GM19193 (cell line): ENCODE measurements around the gene C3orf33.

Experiments used
- POLR2A ChIP-seq: IDR thresholded peaks from 4 replicates; pipeline ENCODE4 v1.6.1; 2011; ENCODE audit not compliant: insufficient read depth, insufficient read length; ENCODE audit errors: extremely low read depth

Gene C3orf33

GRCh38 chr3:155792532-155792931 lies 13.5 kb downstream of the C3orf33 start:
- no peak for TF ChIP-seq POLR2A

GRCh38 chr3:155791190-155791589 lies 14.9 kb downstream of the C3orf33 start:
- TF ChIP-seq POLR2A: no peak

GRCh38 chr3:155790272-155790925 lies 15.7 kb downstream of the C3orf33 start:
- TF ChIP-seq POLR2A: no peak

DNA sequence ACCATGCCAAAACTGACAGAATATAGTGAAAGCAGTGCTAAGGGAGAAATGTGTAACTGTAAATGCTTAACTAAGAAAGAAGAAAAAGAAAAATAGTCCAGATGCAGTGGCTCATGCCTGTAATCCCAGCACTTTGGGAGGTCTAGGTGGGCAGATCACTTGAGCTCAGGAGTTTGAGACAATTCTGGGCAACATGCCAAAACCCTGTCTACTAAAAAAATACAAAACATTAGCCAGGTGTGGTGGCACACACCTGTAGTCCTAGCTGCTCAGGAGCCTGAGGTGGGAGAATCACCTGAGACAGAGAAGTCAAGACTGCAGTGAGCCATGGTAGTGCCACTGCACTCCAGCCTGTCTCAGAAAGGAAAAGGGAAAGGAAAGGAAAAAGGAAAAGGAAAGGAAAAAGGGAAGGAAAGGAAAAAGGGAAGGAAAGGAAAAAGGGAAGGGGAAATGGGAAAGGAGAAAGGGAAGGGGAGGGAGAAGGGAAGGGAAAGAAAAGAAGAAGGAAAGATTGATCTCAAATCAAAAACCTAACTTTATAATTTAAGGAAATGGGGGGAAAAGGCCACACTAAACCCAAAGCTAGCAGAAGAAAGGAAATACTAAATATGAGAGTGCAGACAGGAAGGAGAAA lies 20.3 kb downstream of the C3orf33 start:
- no peak for TF ChIP-seq POLR2A

GRCh38 chr3:155782390-155782953 lies 23.6 kb downstream of the C3orf33 start:
- TF ChIP-seq POLR2A: no peak

- TF ChIP-seq POLR2A: no peak
Observed at GRCh38 chr3:155780291-155780690, 25.8 kb downstream of the C3orf33 start.

DNA sequence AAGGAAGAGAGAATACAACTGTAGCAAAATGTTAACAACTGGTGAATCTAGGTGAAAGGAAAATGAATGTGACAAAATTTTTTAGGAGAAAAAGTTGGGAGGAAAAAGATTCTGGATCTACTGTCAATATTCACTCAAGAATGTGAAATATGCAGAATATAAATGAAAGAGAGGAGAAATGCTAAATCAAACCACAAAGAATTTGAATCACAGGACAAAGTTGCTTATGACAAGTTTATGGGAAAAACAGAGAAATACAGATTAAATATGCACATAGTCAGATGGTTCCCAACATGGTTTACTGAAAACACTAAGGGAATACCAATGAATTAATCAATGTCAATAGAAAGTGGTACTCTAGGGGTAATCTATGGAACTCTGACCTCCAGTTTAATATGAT lies 27.6 kb downstream of the C3orf33 start:
- TF ChIP-seq POLR2A: no peak

DNA sequence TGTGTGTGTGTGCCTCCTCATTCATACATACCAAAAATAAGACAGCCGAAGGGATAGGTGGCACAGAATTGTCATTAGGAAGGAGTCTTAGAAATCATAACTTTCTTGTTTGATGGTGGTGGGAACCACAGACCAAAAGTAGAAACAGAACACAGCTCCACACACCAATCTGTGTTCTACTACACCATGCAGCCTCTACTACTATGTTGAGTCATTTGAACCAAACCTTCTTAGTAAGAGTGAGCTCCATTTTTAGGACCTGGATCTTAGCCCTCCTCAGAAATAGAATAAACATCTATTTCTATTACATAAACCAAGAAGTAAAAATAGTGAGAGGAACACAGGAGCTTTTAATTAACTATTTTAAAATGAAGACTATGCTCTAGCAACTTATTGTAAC lies 33.3 kb downstream of the C3orf33 start:
- TF ChIP-seq POLR2A: no peak

GRCh38 chr3:155771126-155771525 lies 35.0 kb downstream of the C3orf33 start:
- no peak for TF ChIP-seq POLR2A

DNA sequence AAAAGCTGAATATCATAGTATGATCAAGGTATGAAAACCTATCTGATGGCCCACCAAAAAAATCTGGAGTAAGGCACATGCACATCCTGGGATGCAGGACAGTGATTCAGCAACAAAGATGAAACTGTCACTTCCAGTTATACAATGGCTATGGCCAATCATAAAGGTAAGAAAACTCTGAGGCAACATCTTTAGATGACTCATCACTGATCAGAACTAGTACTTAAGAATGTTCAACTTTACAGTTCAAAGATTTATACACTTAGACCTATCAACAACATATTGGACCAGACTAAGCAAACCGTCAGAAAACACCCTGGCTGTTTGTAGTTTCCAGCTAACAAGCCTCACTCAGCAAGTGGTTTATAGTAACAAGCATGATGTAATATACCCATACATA lies 39.9 kb downstream of the C3orf33 start:
- no peak for TF ChIP-seq POLR2A

GRCh38 chr3:155763870-155764463 lies 42.1 kb downstream of the C3orf33 start:
- no peak for TF ChIP-seq POLR2A

DNA sequence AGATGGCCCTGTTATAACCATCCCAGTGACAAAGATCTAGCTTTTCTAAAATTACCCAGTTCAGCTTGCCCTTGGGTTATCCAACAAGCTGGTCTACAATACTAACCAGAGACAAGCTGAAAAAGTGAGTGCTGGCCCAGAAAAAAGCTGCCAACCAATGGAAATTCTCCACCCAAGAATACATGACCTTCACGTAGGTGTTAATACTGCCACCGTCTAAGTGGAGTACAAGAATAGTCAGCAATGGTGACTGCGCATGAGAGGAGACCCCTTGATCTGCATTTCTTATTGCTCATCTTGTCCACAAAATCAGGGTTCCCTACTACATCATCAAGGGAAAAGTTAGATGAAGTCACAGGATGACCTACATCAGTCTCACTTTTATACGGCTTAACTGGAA lies 45.4 kb downstream of the C3orf33 start:
- no peak for TF ChIP-seq POLR2A

DNA sequence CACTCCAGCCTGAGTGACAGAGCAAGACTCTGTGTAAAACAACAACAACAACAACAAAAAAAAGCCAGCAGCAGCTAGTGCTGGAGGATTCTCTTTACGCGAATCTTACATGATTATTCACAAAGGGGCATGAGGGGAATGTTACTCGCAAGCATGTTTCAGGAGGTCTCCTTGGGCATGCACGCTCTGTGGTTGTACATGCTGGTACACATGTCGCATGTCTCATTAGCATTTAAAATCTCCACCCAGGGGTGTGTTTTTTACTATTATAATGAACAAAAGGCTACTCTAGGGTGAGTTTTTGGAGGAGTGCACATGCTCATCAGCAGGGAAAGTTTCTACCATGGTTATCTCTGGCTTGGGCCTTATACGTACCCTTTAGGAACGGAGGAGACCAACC lies 48.5 kb downstream of the C3orf33 start:
- no peak for TF ChIP-seq POLR2A

DNA sequence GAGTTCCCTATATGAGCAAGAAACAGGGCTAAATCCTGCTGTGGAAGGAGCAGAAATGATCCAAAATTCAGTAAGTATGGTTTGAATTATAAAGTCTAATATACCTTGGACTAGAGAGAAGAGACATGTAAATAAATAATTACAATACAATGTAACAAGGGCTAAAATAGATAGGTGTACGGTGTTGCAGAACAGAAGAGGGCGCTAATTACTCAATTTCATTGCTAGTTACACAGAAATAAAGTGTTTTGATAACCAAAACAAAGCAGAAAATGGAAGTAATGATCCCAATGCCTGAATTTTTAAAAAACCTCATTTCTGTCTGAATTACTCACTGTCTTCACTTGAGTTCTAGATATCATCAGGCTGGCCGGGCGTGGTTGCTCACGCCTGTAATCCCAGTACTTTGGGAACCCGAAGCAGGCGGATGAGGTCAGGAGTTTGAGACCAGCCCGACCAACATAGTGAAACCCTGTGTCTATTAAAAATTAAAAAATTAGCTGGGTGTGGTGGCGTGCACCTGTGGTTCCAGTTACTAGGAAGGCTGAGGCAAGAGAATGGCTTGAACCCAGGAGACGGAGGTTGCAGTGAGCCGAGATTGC lies 52.9 kb downstream of the C3orf33 start:
- no peak for TF ChIP-seq POLR2A

DNA sequence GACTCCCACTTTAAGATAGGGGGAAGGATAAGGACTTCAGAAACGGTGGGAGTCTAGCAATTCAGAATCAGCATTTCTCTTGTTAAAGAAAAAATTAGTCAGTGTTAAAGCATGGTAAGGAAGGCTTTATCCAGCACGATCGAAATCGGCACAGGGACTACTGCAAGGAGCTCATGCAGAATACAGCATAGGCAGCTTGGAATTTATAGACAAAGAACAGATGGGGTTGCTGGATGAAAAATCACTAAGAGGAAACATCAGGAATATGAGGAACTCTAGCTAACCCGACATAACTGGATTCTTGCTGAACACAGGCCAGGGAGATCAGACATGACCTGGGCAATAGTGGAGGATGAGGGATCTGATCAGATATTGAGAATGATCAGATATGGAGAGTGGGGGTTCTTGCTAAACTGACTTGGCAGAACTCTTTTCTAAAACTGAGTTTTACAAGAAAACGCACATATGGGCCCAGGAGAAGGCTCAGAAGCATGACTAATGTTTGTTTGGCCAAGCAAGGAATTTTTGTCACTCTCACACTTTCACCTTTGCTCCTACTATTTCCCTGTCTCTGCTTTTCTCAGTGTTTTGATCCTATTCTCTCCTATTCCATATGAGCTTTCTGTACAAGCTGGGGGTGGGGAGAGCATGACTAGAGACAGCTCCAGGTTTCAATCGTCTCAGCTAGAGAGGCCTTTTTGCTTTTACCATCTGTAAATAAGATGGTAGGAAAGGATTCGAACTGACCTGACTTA lies 57.3 kb downstream of the C3orf33 start:
- TF ChIP-seq POLR2A: no peak

GRCh38 chr3:155747946-155748290 lies 58.2 kb downstream of the C3orf33 start:
- TF ChIP-seq POLR2A: no peak
